ENCODE measurements around the gene SC5D.

SC5D gene

GRCh38 chr11:121295246-121296029, 2.9 kb downstream of the SC5D start (continued):
- TF ChIP-seq ZNF518A (tag by site-specific recombination; conservative IDR thresholded peaks at IDR 0.05; ENCODE audit: low read depth) (no peak), ZIC2 (tag by site-specific recombination; IDR thresholded peaks at IDR 0.05) (no peak), MZF1 (tag by site-specific recombination; IDR thresholded peaks at IDR 0.05; ENCODE audit: borderline replicate concordance) (no peak), ZNF600 (tag by site-specific recombination; IDR thresholded peaks at IDR 0.05) (0 out of 2 replicates have a peak, but pooled peaks have one; percentile 43), ZNF704 (tag by site-specific recombination; IDR thresholded peaks at IDR 0.05) (no peak), TCF7L2 (IDR thresholded peaks at IDR 0.05; ENCODE audit: borderline replicate concordance, low read depth, low read length) (no peak), ZSCAN4 (tag by site-specific recombination; IDR thresholded peaks at IDR 0.05) (no peak), GLI2 (tag by site-specific recombination; IDR thresholded peaks at IDR 0.05; ENCODE audit: borderline replicate concordance, low read depth) (no peak), CTCF (tag by site-specific recombination; IDR thresholded peaks at IDR 0.05) (no peak), GFI1B (tag by site-specific recombination; IDR thresholded peaks at IDR 0.05) (no peak)

GRCh38 chr11:121297872-121298271, 5.3 kb downstream of the SC5D start:
- CTCF ChIA-PET, result interaction anchor here (0.7 kb wide), 1 partner anchor 17 kb away, joined by 4 read pairs; no protein-coding TSS in a partner anchor
- Histone ChIP-seq H3K4me1 (ENCODE audit: control insufficient read depth, insufficient read depth, low read length) (peaks cover 8% of the 10 kb centered on the region; the same call in 1 of the 2 replicates), H3K27ac (ENCODE audit: extremely low read depth, low read depth, low read length) (no peak overlapping the region), H3K9me3 (ENCODE audit: control insufficient read depth, insufficient read depth, low read depth, low read length) (no peaks in the 10 kb centered on the region), H3K36me3 (ENCODE audit: control insufficient read depth in 2 of 2, insufficient read depth in 1 of 2, low read length in 2 of 2) (peaks cover 0 to 3% of the 10 kb centered on the region in 2 experiments; a peak in 1 of 3 replicates), H3K4me3 (ENCODE audit: low read depth, low read length) (no peak overlapping the region)
- TF ChIP-seq ZNF211 (tag by site-specific recombination; IDR thresholded peaks at IDR 0.05; ENCODE audit: low read depth) (no peak), ZNF121 (tag by site-specific recombination; IDR thresholded peaks at IDR 0.05) (peak; percentile 49; the same call in 1 of the 2 replicates)
- POLR2A ChIA-PET, result no interaction called here

- H3K27ac ChIP-seq (ENCODE audit: extremely low read depth, low read depth, low read length), result no peak overlapping the region
- ChIA-PET POLR2A (no interaction called here), CTCF (interaction anchor here (0.6 kb wide), 1 partner anchor 17 kb away, joined by 3 read pairs; no protein-coding TSS in a partner anchor)
- peaks cover under 1 to 5% of the 10 kb centered on the region in 2 experiments; a peak in 1 of 3 replicates for H3K36me3 ChIP-seq (ENCODE audit: control insufficient read depth in 2 of 2, insufficient read depth in 1 of 2, low read length in 2 of 2)
- no peak overlapping the region for H3K4me3 ChIP-seq (ENCODE audit: low read depth, low read length)
- H3K9me3 ChIP-seq (ENCODE audit: control insufficient read depth, insufficient read depth, low read depth, low read length), result no peaks in the 10 kb centered on the region
- H3K4me1 ChIP-seq (ENCODE audit: control insufficient read depth, insufficient read depth, low read length), result peaks cover 8% of the 10 kb centered on the region; the same call in 1 of the 2 replicates
- TF ChIP-seq SETDB1 (IDR thresholded peaks at IDR 0.05; ENCODE audit: insufficient read length, low read length) (peak; percentile 83), ZXDB (tag by site-specific recombination; IDR thresholded peaks at IDR 0.05) (no peak), ZBTB11 (tag by site-specific recombination; conservative IDR thresholded peaks at IDR 0.05; ENCODE audit: low read depth) (no peak), ZNF449 (tag by site-specific recombination; IDR thresholded peaks at IDR 0.05) (no peak)
These were observed 6.2 kb downstream of the SC5D start for GRCh38 chr11:121298774-121299173.
